Activated CD4-positive, alpha-beta T cell treated with anti-CD3 and anti-CD28 coated beads, Interleukin-2, Interleukin-4, amounts not matched to agents 100 ng/mL and 50 ng/mL, durations not matched to agents 16 hours and 8 hours (primary cell): ENCODE data around the gene SAFB2.

Experiments
- DNase-seq: peaks from one replicate; pipeline ENCODE4 v3.0.0-alpha.2; 2020; ENCODE audit warnings: low spot score

The SAFB2 gene

DNA sequence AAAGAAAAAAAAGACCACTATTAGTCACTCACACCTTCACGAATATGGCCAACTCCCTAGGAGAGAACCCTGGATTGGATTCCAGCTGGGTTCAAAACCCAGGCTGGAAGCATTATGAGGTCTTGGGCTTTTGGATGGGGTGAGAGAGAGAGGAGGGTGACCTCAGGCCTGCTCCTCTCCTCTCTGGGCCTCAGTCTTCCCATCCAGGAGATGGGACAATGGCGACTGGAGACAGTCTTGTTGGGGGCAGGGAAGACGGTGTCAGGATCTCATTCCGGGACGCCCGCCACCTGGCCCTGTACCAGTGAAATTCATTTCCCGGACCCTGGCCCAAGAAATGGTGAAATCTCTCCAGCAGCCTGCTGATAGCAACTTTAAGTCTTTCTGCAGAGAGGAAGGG, 81.1 kb downstream of the SAFB2 start:
- no peak for DNase-seq

DNA sequence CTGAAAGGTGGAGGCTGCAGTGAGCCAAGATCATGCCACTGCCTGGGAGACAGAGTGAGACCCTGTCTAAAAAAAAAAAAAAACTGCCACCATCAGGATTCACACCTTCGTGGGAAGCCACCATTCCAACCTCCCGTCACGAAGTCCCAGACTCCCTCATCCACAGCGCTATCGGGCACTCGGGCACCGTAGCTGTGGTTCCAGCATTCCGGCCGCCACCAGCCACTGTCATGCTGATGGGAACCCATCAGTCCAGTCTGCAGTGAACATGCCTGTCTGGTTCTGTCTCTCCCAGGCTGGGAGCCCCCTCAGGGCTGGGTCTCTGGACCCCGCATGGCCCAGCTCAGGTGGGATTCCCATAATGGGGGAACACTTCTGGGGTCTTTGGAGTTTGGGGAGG, 82.4 kb downstream of the SAFB2 start:
- no peak for DNase-seq

DNA sequence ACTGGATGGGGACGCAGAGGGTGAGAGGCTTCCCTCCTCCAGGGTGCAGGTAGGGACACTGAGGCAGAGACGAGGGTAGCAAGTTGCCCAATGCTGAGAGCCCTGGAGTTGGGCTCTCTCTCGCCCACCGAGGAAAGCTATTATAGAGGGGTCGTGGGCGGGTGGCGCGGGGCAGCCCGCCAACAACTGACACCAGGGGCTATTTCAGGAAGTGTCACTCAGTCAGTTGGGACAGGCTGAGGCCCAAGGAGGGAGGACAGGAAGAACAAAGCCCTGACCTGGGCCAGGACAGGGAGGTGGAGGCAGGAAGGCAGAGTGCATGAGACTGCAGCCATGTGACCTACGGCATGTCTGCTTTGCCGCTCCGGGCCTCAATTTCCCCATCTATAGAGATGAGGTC, 84.7 kb downstream of the SAFB2 start:
- no peak for DNase-seq
